NB4 (cell line): ENCODE data around the gene SCARB2.

Experiments
- DNase-seq: peaks from one replicate; pipeline ENCODE4 v3.0.0; 2010; ENCODE audit warnings: low read depth
- H3K4me3 ChIP-seq: one replicate; pipeline ENCODE4 v1.5.1; 2011; ENCODE audit warnings: mild to moderate bottlenecking, low read depth, low read length, moderate library complexity
- MYC ChIP-seq: IDR thresholded peaks from 2 replicates; pipeline ENCODE4 v1.6.1; 2011; ENCODE audit warnings: low read depth, low read length
- POLR2A ChIP-seq: IDR thresholded peaks from 2 replicates; pipeline ENCODE4 v1.6.1; 2011; ENCODE audit warnings: mild to moderate bottlenecking; ENCODE audit not compliant: insufficient read length; ENCODE audit errors: extremely low read depth
- TF ChIP-seq, protein P1 (sequence below): IDR thresholded peaks from 2 replicates; pipeline ENCODE4 v1.6.1; 2011; ENCODE audit warnings: low read depth, low read length
- TF ChIP-seq, protein P2 (sequence below): IDR thresholded peaks from one replicate; pipeline ENCODE4 v1.5.1; 2012; ENCODE audit warnings: low read depth, low read length

SCARB2 gene

GRCh38 chr4:76177709-76178108 lies 35.9 kb downstream of the SCARB2 start:
- DNase-seq: no peak
- TF ChIP-seq, protein P1, sequence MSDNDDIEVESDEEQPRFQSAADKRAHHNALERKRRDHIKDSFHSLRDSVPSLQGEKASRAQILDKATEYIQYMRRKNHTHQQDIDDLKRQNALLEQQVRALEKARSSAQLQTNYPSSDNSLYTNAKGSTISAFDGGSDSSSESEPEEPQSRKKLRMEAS: no peak
- no peak overlapping the region for H3K4me3 ChIP-seq

GRCh38 chr4:76175336-76175735 lies 38.3 kb downstream of the SCARB2 start:
- no peak for DNase-seq
- H3K4me3 ChIP-seq: no peak overlapping the region
- TF ChIP-seq, protein P2, sequence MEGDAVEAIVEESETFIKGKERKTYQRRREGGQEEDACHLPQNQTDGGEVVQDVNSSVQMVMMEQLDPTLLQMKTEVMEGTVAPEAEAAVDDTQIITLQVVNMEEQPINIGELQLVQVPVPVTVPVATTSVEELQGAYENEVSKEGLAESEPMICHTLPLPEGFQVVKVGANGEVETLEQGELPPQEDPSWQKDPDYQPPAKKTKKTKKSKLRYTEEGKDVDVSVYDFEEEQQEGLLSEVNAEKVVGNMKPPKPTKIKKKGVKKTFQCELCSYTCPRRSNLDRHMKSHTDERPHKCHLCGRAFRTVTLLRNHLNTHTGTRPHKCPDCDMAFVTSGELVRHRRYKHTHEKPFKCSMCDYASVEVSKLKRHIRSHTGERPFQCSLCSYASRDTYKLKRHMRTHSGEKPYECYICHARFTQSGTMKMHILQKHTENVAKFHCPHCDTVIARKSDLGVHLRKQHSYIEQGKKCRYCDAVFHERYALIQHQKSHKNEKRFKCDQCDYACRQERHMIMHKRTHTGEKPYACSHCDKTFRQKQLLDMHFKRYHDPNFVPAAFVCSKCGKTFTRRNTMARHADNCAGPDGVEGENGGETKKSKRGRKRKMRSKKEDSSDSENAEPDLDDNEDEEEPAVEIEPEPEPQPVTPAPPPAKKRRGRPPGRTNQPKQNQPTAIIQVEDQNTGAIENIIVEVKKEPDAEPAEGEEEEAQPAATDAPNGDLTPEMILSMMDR: no peak
- no peak for TF ChIP-seq MYC
- TF ChIP-seq, protein P1: no peak
- TF ChIP-seq POLR2A: no peak

GRCh38 chr4:76174216-76174615 lies 39.4 kb downstream of the SCARB2 start:
- DNase-seq: no peak
- TF ChIP-seq, protein P1: no peak
- TF ChIP-seq POLR2A (no peak), MYC (no peak)
- TF ChIP-seq, protein P2: no peak
- H3K4me3 ChIP-seq: no peak overlapping the region

DNA sequence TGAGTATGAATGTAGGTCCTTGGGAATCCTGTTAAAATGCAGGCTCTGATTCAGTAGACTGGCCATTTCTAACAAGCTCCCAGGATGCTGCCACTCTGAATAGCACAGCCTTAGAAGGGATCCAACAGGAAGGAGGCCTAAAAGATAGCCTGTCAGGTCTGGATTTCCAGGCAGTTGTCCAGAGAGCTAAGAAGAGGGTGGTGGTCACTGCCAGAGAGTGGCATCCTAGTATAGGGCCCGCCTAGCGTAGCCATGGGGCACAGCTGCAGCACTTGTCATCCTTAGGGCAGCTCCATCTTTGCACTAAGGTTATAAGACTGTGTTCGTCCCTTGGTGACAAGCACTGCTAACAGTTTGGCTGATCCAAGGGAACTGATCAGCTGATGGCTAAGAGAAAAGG lies 44.9 kb downstream of the SCARB2 start:
- TF ChIP-seq POLR2A (no peak), MYC (no peak)
- TF ChIP-seq, protein P1: no peak
- TF ChIP-seq, protein P2: no peak
- no peak overlapping the region for H3K4me3 ChIP-seq
- DNase-seq: no peak

- H3K4me3 ChIP-seq: no peak overlapping the region
- DNase-seq: no peak
- TF ChIP-seq MYC (no peak), POLR2A (no peak)
- TF ChIP-seq, protein P1: no peak
- TF ChIP-seq, protein P2: no peak
Observed at GRCh38 chr4:76166480-76166879, 47.1 kb downstream of the SCARB2 start.

GRCh38 chr4:76160355-76160754 lies 53.3 kb downstream of the SCARB2 start:
- no peak overlapping the region for H3K4me3 ChIP-seq
- no peak for DNase-seq
- TF ChIP-seq POLR2A: no peak
- TF ChIP-seq, protein P1: no peak
- TF ChIP-seq, protein P2: no peak
- no peak for TF ChIP-seq MYC
